ENCODE results near the gene GGT5. TPM values are rescaled to one million over a fixed set of nuclear protein-coding genes. Genes with fewer than 3 reads are reported as not detected.
A peak's percentile ranks its signal among the peaks of the same experiment; 100 is the strongest.
"Not testable (repeated sequence)": the region's sequence is repeated elsewhere in the genome, so short reads cannot be mapped to it uniquely, and the experiment has no call there.

Gene GGT5
- total RNA-seq, 1 donor from 2014 or later, result 61.4 TPM

DNA sequence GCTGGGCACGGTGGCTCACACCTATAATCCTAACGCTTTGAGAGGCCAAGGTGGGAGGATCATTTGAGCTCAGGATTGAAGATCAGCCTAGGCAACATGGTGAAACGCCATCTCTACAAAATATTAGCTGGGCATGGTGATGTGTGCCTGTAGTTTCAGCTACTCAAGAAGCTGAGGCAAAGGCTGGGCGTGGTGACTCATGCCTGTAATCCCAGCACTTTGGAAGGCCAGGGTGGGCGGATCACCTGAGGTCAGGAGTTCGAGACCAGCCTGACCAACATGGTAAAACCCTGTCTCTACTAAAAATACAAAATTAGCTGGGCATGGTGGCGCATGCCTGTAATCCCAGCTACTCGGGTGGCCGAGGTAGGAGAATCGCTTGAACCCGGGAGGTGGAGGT, 34.5 kb downstream of the GGT5 start:
- H3K27ac ChIP-seq; intact Hi-C loops (cut with DNase I); H3K36me3 ChIP-seq; H3K4me3 ChIP-seq; H3K9me3 ChIP-seq; DNase-seq (ENCODE audit: extremely low spot score in 2 of 2); H3K27me3 ChIP-seq: not testable (repeated sequence)
- H3K4me1 ChIP-seq, result peaks cover 33% of the 10 kb centered on the region

DNA sequence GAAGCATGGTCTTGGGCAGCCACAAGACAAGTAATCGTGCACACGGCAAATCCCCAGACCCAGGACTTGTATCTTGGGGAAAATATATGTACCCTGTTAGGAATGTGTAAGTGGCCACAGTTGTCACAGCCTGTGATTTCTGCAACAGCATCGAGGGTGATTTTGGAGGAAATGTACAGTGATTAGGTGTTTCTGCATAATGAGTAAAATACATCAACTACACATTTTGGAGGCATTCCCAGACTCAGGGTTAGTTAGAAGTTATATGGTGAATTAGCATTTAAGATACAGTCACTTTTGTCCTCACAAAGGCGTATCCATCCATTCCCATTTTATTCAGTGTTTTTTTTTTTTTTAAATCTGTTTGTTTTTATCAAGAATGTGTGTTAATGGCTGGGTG, 35.2 kb downstream of the GGT5 start:
- DNase-seq (ENCODE audit: extremely low spot score in 2 of 2), result no peak
- Histone ChIP-seq H3K9me3 (no peaks in the 10 kb centered on the region), H3K27ac (no peak overlapping the region), H3K4me1 (peaks cover 33% of the 10 kb centered on the region), H3K36me3 (no peaks in the 10 kb centered on the region), H3K27me3 (no peaks in the 10 kb centered on the region), H3K4me3 (no peak overlapping the region)
- TF ChIP-seq POLR2A (IDR thresholded peaks at IDR 0.05) (no peak), POLR2AphosphoS5 (IDR thresholded peaks at IDR 0.05; ENCODE audit: insufficient read depth in 1 of 2, low read depth in 1 of 2) (no peak)
- TF ChIP-seq, protein P1, sequence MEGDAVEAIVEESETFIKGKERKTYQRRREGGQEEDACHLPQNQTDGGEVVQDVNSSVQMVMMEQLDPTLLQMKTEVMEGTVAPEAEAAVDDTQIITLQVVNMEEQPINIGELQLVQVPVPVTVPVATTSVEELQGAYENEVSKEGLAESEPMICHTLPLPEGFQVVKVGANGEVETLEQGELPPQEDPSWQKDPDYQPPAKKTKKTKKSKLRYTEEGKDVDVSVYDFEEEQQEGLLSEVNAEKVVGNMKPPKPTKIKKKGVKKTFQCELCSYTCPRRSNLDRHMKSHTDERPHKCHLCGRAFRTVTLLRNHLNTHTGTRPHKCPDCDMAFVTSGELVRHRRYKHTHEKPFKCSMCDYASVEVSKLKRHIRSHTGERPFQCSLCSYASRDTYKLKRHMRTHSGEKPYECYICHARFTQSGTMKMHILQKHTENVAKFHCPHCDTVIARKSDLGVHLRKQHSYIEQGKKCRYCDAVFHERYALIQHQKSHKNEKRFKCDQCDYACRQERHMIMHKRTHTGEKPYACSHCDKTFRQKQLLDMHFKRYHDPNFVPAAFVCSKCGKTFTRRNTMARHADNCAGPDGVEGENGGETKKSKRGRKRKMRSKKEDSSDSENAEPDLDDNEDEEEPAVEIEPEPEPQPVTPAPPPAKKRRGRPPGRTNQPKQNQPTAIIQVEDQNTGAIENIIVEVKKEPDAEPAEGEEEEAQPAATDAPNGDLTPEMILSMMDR (IDR thresholded peaks at IDR 0.05), result no peak
- intact Hi-C loops (cut with DNase I), result no loop called here

DNA sequence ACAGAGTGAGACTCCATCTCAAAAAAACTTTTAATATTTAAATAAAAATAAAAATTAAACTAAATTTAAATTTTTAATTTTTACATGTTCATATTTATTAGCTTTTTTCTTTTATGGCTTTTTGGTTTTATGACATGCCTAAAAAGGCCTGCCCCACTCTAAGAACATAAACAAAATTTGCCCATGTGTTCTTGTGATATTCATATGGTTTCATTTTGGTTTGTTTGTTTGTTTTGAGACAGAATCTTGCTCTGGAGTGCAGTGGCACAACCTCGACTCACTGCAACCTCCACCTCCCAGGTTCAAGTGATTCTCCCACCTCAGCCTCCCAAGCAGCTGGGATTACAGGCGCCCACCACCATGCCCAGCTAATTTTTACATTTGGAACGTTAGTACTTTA, 35.9 kb downstream of the GGT5 start:
- intact Hi-C loops (cut with DNase I), result no loop called here
- peak overlapping the region; percentile 85 for H3K27ac ChIP-seq
- no peaks in the 10 kb centered on the region for H3K36me3 ChIP-seq
- peaks cover 33% of the 10 kb centered on the region for H3K4me1 ChIP-seq
- no peaks in the 10 kb centered on the region for H3K9me3 ChIP-seq
- H3K27me3 ChIP-seq, result no peaks in the 10 kb centered on the region
- no peak for DNase-seq (ENCODE audit: extremely low spot score in 2 of 2)
- H3K4me3 ChIP-seq, result no peak overlapping the region
- TF ChIP-seq, protein P1 (IDR thresholded peaks at IDR 0.05), result no peak
- TF ChIP-seq POLR2AphosphoS5 (IDR thresholded peaks at IDR 0.05; ENCODE audit: insufficient read depth in 1 of 2, low read depth in 1 of 2) (no peak), POLR2A (IDR thresholded peaks at IDR 0.05) (no peak)

DNA sequence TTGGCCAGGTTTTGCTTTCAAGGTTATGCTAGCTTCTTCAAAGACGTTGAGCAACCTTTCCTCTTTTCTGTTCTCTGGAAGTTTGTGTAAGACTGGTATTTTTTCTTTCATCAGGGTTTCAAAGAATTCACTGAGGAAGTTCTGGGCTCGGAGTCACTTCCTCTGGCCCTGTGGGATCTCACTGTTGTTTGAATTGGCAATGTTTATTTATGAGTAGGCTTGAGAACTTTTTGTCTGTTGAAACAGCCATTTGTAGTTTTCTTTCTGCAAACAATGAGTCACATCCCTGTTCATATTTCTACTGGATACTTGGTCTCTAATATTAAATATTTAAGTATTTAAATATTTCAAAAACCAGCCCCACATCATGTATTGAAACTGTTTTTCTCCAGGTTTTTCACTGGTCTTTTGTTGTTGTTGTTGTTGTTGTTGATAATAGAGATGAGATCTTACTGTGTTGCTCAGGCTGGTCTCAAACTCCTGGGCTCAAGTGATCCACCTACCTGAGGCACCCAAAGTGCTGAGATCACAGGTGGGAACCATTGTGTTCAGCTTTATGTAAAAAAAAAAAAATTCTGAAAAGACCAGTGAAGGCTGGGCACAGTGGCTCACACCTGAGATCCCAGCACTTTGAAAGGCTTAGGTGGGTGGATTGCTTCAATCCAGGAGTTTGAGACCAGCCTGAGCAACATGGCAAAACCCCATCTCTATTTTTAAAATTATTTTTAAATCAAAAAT, 36.7 kb downstream of the GGT5 start:
- H3K27me3 ChIP-seq, result no peaks in the 10 kb centered on the region
- intact Hi-C loops (cut with DNase I), result no loop called here
- no peaks in the 10 kb centered on the region for H3K36me3 ChIP-seq
- H3K4me1 ChIP-seq, result peaks cover 33% of the 10 kb centered on the region
- H3K4me3 ChIP-seq, result no peak overlapping the region
- no peak for DNase-seq (ENCODE audit: extremely low spot score in 2 of 2)
- H3K27ac ChIP-seq, result peak overlapping the region; percentile 85
- no peaks in the 10 kb centered on the region for H3K9me3 ChIP-seq
- TF ChIP-seq POLR2AphosphoS5 (IDR thresholded peaks at IDR 0.05; ENCODE audit: insufficient read depth in 1 of 2, low read depth in 1 of 2), result peak in 1 of 2 donors; percentile 98
- no peak for TF ChIP-seq POLR2A (IDR thresholded peaks at IDR 0.05)
- TF ChIP-seq, protein P1 (IDR thresholded peaks at IDR 0.05), result no peak

DNA sequence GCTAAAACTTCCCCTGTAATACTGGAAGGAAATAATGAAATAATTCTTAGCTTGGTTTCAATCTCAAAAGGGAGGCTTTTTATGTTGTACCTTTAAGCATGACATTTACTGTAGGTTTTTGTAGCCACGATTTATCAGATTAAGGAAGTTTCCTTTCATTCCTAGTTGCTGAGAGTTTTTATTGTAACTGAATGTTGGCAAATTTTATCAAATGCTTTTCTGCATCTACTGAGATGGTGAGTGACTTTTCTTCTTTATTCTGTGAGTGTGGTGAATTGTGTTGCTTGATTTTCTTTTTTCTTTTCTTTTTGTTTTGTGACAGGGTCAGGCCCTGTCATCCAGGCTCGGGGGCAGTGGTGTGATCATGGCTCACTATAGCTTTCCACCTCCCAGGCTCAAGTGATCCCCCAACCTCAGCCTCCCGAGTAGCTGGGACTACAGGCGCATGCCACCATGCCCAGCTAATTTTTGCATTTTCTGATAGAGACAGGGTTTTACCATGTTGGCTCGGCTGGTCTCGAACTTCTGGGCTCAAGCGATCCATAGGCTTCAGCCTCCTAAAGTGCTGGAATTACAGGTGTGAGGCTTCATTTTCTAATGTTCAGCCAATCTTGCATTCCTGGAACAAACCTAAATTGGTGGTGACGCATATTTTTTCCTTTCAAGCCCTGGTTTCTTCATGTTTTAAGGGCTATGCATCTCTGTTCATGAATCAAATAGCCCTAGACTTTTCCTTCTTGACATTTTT, 37.4 kb downstream of the GGT5 start:
- H3K4me1 ChIP-seq, result peaks cover 33% of the 10 kb centered on the region
- TF ChIP-seq, protein P1 (IDR thresholded peaks at IDR 0.05), result no peak
- TF ChIP-seq POLR2A (IDR thresholded peaks at IDR 0.05) (no peak), POLR2AphosphoS5 (IDR thresholded peaks at IDR 0.05; ENCODE audit: insufficient read depth in 1 of 2, low read depth in 1 of 2) (peak in 1 of 2 donors; percentile 14)
- intact Hi-C loops (cut with DNase I), result no loop called here
- H3K36me3 ChIP-seq, result no peaks in the 10 kb centered on the region
- no peak overlapping the region for H3K4me3 ChIP-seq
- H3K27me3 ChIP-seq, result no peaks in the 10 kb centered on the region
- no peaks in the 10 kb centered on the region for H3K9me3 ChIP-seq
- DNase-seq (ENCODE audit: extremely low spot score in 2 of 2), result no peak
- peak overlapping the region; percentile 85 for H3K27ac ChIP-seq

DNA sequence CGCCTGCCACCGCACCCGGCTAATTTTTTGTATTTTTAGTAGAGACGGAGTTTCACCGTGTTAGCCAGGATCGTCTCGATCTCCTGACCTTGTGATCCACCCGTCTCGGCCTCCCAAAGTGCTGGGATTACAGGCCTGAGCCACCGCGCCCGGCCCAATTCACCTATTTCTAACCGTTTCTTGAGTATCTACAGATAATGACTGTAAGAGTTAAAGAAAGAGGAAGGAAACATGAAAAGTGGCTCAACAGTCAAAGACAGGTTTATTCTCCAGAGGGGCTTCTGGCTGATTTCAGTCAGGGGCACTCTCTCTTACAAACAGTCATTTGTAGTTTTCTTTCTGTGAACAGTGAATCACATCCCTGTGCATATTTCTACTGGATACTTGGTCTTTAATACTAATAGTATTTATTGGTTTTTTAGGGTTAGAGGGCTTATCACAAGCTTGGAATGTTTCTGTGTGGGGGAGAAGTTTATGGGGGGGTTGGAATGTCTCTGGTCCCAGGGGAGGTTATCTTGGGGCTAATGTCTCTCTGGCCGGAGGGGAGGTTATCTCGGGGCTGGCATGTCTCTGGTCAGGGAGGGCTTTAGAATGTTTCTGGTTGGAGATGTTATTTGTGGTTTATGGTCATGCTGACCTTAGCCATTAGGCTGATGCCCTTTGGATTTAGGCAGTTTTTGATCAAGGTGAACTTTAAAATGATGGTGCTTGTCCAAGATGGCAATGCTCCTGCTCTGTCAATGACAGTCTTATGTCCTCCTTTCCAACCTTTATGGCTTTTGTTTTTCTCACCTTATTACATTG, 38.2 kb downstream of the GGT5 start:
- intact Hi-C loops (cut with DNase I); H3K4me3 ChIP-seq; H3K9me3 ChIP-seq; DNase-seq (ENCODE audit: extremely low spot score in 2 of 2); H3K36me3 ChIP-seq; H3K27me3 ChIP-seq: not testable (repeated sequence)
- Histone ChIP-seq H3K27ac (peak overlapping the region; percentile 85), H3K4me1 (peaks cover 33% of the 10 kb centered on the region)

Data from vagina (tissue), 2 donors.